Measurements from ENCODE around the gene FAM98A.

GRCh38 chr2:33570681-33571080 is 28.4 kb downstream of the FAM98A start:
- TF ChIP-seq CTCF (IDR thresholded peaks at IDR 0.05) (no peak), POLR2A (IDR thresholded peaks at IDR 0.05) (no peak)

All from uterus (tissue), 2 donors.